Measurements from ENCODE around the gene CD300LB.
"Not testable (repeated sequence)": the region's sequence is repeated elsewhere in the genome, so short reads cannot be mapped to it uniquely, and the experiment has no call there.

CD300LB gene

GRCh38 chr17:74488276-74488675, 43.0 kb downstream of the CD300LB start:
- not testable (repeated sequence) for DNase-seq

- no peak for DNase-seq
Measured at GRCh38 chr17:74485841-74486240, 45.4 kb downstream of the CD300LB start.

- DNase-seq, result no peak
Measured at GRCh38 chr17:74485022-74485743, 46.1 kb downstream of the CD300LB start.

GRCh38 chr17:74484066-74484465, 47.2 kb downstream of the CD300LB start:
- DNase-seq, result no peak

GRCh38 chr17:74481621-74482020, 49.7 kb downstream of the CD300LB start:
- no peak for DNase-seq

GRCh38 chr17:74480290-74480689, 51.0 kb downstream of the CD300LB start:
- no peak for DNase-seq

GRCh38 chr17:74478420-74479100, 52.7 kb downstream of the CD300LB start:
- peak; percentile 74 for DNase-seq

GRCh38 chr17:74477411-74477810, 53.9 kb downstream of the CD300LB start:
- no peak for DNase-seq

- DNase-seq, result no peak
Measured at GRCh38 chr17:74475189-74475588, 56.1 kb downstream of the CD300LB start.

GRCh38 chr17:74474043-74474792, 57.1 kb downstream of the CD300LB start:
- DNase-seq, result no peak

GRCh38 chr17:74473294-74473693, 58.0 kb downstream of the CD300LB start:
- DNase-seq, result no peak

- no peak for DNase-seq
Measured at GRCh38 chr17:74472890-74473289, 58.4 kb downstream of the CD300LB start.

GRCh38 chr17:74471341-74471740, 59.9 kb downstream of the CD300LB start:
- DNase-seq, result no peak
